Stimulated activated CD8-positive, alpha-beta memory T cell treated with anti-CD3 and anti-CD28 coated beads, Interleukin-4, amount 100 ng/mL, for 4 hours (primary cell): ENCODE results near the gene ZNF573.
"Not testable (repeated sequence)": the region's sequence is repeated elsewhere in the genome, so short reads cannot be mapped to it uniquely, and the experiment has no call there.

Experiments used
- DNase-seq, 2 donors: peaks; one replicate each; pipeline ENCODE4 v3.0.0-alpha.2; 2020; ENCODE audit warnings: low read depth in 2 of 2, low spot score in 1 of 2

Gene ZNF573

GRCh38 chr19:37779127-37780005 is at the start of gene ZNF573:
TSS of gene ZNF573 (minus strand) at chr19:37779586. CDS start at chr19:37773729, 5,857 bp downstream.
- DNase-seq: peak; percentile 53 to 60

GRCh38 chr19:37817180-37817981 is 38.0 kb upstream of the ZNF573 start:
- DNase-seq: no peak

- DNase-seq: not testable (repeated sequence)
Observed at GRCh38 chr19:37815611-37816010, 36.2 kb upstream of the ZNF573 start.

- no peak for DNase-seq
Observed at GRCh38 chr19:37813340-37813739, 34.0 kb upstream of the ZNF573 start.

- DNase-seq: no peak
Observed at GRCh38 chr19:37809366-37809765, 30.0 kb upstream of the ZNF573 start.

- DNase-seq: no peak
Observed at GRCh38 chr19:37803249-37803840, 24.0 kb upstream of the ZNF573 start.

GRCh38 chr19:37790244-37790925 is 11.0 kb upstream of the ZNF573 start:
- DNase-seq: no peak

- no peak for DNase-seq
Observed at GRCh38 chr19:37778613-37779126, 716 bp downstream of the ZNF573 start.

- no peak for DNase-seq
Observed at GRCh38 chr19:37770985-37771384, 8.4 kb downstream of the ZNF573 start.

- DNase-seq: no peak
Observed at GRCh38 chr19:37763488-37763887, 15.9 kb downstream of the ZNF573 start.

- not testable (repeated sequence) for DNase-seq
Observed at GRCh38 chr19:37757683-37758082, 21.7 kb downstream of the ZNF573 start.

- DNase-seq: no peak
Observed at GRCh38 chr19:37738371-37738770, 41.0 kb downstream of the ZNF573 start.

GRCh38 chr19:37725181-37725580 is 54.2 kb downstream of the ZNF573 start:
- no peak for DNase-seq

GRCh38 chr19:37719927-37720265 is 59.5 kb downstream of the ZNF573 start:
- no peak for DNase-seq

- peak; percentile 62 to 74 for DNase-seq
Observed at GRCh38 chr19:37719111-37719926, 60.1 kb downstream of the ZNF573 start, which contains the start of gene ZNF607. TSS of gene ZNF607 (minus strand) at chr19:37719761. CDS start at chr19:37711618, 8,143 bp downstream.

- DNase-seq: no peak
Observed at GRCh38 chr19:37718304-37718703, 61.1 kb downstream of the ZNF573 start.

- DNase-seq: no peak
Observed at GRCh38 chr19:37716140-37716539, 63.2 kb downstream of the ZNF573 start.

- no peak for DNase-seq
Observed at GRCh38 chr19:37706052-37706605, 73.3 kb downstream of the ZNF573 start.

GRCh38 chr19:37699057-37699456 is 80.3 kb downstream of the ZNF573 start:
- no peak for DNase-seq

- no peak for DNase-seq
Observed at GRCh38 chr19:37698216-37698615, 81.2 kb downstream of the ZNF573 start.
